WI38 (cell line): ENCODE data around the gene CLVS2.

Experiments used
- H3K4me3 ChIP-seq: 2 replicates; pipeline ENCODE4 v1.5.1; 2011; ENCODE audit warnings: low read depth, mild to moderate bottlenecking, control low read depth, low read length
- CTCF ChIP-seq: IDR thresholded peaks from 2 replicates; pipeline ENCODE4 v1.5.1; 2012; ENCODE audit warnings: low read depth, mild to moderate bottlenecking, control low read depth, low read length

Gene CLVS2

DNA sequence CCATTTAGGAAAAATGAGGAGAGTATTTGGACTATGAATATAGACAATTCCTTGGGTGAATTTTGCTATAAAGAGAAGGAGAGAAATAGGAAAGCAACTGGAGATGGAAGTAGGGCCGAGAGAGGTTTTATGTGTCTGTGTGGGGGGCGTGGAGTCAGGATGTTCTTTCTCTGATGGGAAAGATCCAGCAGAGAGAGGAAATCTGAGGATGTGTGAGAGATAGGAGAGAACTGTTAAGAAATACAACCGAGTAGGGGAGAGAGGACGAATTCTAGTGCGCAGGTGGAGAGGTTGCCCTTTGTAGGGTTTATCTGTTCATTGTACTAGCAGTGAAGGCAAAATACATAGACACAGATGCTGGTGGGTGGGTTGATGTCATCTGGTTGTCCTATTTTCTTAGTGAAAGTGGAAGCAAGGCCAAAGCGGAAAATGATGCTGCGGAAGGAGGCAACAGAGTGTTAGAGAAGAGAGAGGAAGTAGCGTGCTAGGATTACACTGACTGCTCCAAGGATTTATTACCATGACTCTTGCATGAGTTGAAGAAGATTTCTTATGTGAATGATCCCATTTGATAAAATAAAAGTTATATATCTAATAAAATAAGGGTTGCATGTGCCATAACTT, 57.7 kb downstream of the CLVS2 start:
- no peak overlapping the region for H3K4me3 ChIP-seq
- TF ChIP-seq CTCF: no peak

- no peak for TF ChIP-seq CTCF
These were observed 59.2 kb downstream of the CLVS2 start for GRCh38 chr6:123055256-123055655.

DNA sequence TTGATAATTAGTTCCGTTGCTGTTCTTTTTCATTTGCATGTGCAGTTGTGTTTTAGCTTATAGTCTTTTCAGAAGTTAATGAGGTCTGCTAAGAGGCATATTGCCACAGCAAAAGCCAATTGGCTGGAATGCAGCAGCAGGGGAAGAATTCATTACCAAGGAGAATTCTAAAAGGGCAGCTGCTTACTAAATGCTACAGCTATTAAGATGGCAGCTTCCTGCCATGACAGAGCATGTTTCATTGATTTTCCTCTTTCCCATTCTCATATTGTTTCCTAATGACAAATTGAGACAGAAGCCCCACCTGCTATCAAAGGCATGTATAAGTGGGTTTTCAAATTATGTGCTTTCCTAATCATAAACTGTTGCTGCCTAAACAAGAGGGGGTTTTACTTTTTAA, 66.6 kb downstream of the CLVS2 start:
- TF ChIP-seq CTCF: no peak
- H3K4me3 ChIP-seq: no peak overlapping the region

More at GRCh38 chr6:123055256-123055655, 59.2 kb downstream of the CLVS2 start:
- H3K4me3 ChIP-seq: no peak overlapping the region

DNA sequence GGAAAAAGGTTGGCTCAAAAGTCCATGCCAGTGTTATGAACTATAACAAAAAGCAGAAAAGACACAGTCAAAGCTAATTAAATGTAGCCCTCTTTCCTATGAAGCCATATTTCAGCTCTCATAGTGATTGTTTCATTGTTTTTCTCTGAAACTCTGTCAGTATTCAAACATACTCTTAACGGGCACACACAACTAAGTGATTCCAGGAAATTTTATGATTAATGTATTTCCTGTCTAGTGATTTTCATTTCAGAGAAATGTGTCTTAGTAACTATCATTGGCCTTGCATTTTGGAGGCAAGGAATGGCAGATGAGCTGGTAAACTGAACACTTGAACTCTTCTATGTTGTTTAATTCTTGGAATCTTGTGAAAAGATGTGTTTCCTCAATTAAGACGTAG, 68.0 kb downstream of the CLVS2 start:
- no peak for TF ChIP-seq CTCF
- H3K4me3 ChIP-seq: no peak overlapping the region

DNA sequence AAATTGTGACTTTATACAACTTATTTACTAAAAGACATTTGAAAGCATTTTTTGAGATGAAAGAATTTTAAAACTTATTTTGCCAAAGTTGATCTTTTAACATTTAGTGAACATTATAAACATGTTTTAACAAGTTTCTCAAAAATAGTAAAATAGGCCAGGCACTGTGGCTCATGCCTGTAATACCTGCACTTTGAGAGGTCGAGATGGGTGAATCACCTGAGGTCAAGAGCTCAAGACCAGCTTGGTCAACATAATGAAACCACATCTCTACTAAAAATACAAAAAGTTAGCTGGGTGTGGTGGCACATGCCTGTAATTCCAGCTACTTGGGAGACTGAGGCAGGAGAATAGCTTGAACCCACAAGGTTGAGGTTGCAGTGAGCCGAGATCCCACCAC, 78.6 kb downstream of the CLVS2 start:
- TF ChIP-seq CTCF: no peak

GRCh38 chr6:123085403-123085802, 89.4 kb downstream of the CLVS2 start:
- TF ChIP-seq CTCF: no peak
- H3K4me3 ChIP-seq: no peak overlapping the region

More for the DNA sequence above, 78.6 kb downstream of the CLVS2 start:
- no peak overlapping the region for H3K4me3 ChIP-seq

- no peak overlapping the region for H3K4me3 ChIP-seq
- TF ChIP-seq CTCF: no peak
These were observed 93.2 kb downstream of the CLVS2 start for GRCh38 chr6:123089226-123089625.
